Measurements from ENCODE around the gene RNGTT. TPM values are rescaled to one million over a fixed set of nuclear protein-coding genes. Genes with fewer than 3 reads are reported as not detected.

RNGTT gene
- total RNA-seq, 1 donor from 2014 or later = 12.3 TPM

- no peak for DNase-seq
- H3K27me3 ChIP-seq = no peaks in the 10 kb centered on the region
- H3K9me3 ChIP-seq = no peaks in the 10 kb centered on the region
- no peak overlapping the region for H3K4me3 ChIP-seq
- intact Hi-C loops (cut with DNase I) = no loop called here
- no peak for ATAC-seq
- TF ChIP-seq CTCF (IDR thresholded peaks at IDR 0.05) = no peak
- H3K36me3 ChIP-seq = no peaks in the 10 kb centered on the region
- no peak overlapping the region for H3K27ac ChIP-seq
- H3K4me1 ChIP-seq = no peaks in the 10 kb centered on the region
Observed at GRCh38 chr6:88712243-88712936, 251.0 kb downstream of the RNGTT start.

- DNase-seq (no peak), ATAC-seq (no peak)
- H3K36me3 ChIP-seq = no peaks in the 10 kb centered on the region
- TF ChIP-seq CTCF (IDR thresholded peaks at IDR 0.05) = no peak
- intact Hi-C loops (cut with DNase I) = no loop called here
- no peaks in the 10 kb centered on the region for H3K9me3 ChIP-seq
- no peak overlapping the region for H3K27ac ChIP-seq
- no peaks in the 10 kb centered on the region for H3K27me3 ChIP-seq
- no peaks in the 10 kb centered on the region for H3K4me1 ChIP-seq
- no peak overlapping the region for H3K4me3 ChIP-seq
Observed at GRCh38 chr6:88709819-88710246, 253.6 kb downstream of the RNGTT start.

- H3K27me3 ChIP-seq = no peaks in the 10 kb centered on the region
- H3K4me1 ChIP-seq = no peaks in the 10 kb centered on the region
- intact Hi-C loops (cut with DNase I) = no loop called here
- no peaks in the 10 kb centered on the region for H3K36me3 ChIP-seq
- H3K9me3 ChIP-seq = no peaks in the 10 kb centered on the region
- DNase-seq = no peak
- no peak for ATAC-seq
- H3K4me3 ChIP-seq = no peak overlapping the region
- no peak for TF ChIP-seq CTCF (IDR thresholded peaks at IDR 0.05)
- H3K27ac ChIP-seq = no peak overlapping the region
Observed at GRCh38 chr6:88708197-88708744, 255.1 kb downstream of the RNGTT start.

- no peak for DNase-seq
- no peaks in the 10 kb centered on the region for H3K4me1 ChIP-seq
- no peaks in the 10 kb centered on the region for H3K27me3 ChIP-seq
- no peak for ATAC-seq
- TF ChIP-seq CTCF (IDR thresholded peaks at IDR 0.05) = no peak
- no peaks in the 10 kb centered on the region for H3K9me3 ChIP-seq
- no peaks in the 10 kb centered on the region for H3K36me3 ChIP-seq
- no peak overlapping the region for H3K27ac ChIP-seq
- intact Hi-C loops (cut with DNase I) = no loop called here
- H3K4me3 ChIP-seq = no peak overlapping the region
Observed at GRCh38 chr6:88705601-88706000, 257.8 kb downstream of the RNGTT start.

GRCh38 chr6:88704980-88705379, 258.4 kb downstream of the RNGTT start:
- Histone ChIP-seq H3K36me3 (no peaks in the 10 kb centered on the region), H3K27ac (no peak overlapping the region), H3K4me3 (no peak overlapping the region), H3K27me3 (no peaks in the 10 kb centered on the region), H3K4me1 (no peaks in the 10 kb centered on the region), H3K9me3 (no peaks in the 10 kb centered on the region)
- no peak for TF ChIP-seq CTCF (IDR thresholded peaks at IDR 0.05)
- ATAC-seq (no peak), DNase-seq (no peak)
- intact Hi-C loops (cut with DNase I) = no loop called here
